K562 (cell line): ENCODE measurements around the gene ADK. TPM values are rescaled to one million over a fixed set of nuclear protein-coding genes. Genes with fewer than 3 reads are reported as not detected.

Experiments
- EHMT2 ChIP-seq: fragments of 450-650 bp; IDR thresholded peaks from 2 replicates; pipeline ENCODE4 v1.6.1; 2018; ENCODE audit warnings: antibody characterized with exemption
- HDAC6 ChIP-seq: IDR thresholded peaks from 2 replicates; pipeline ENCODE4 v1.6.1; 2012; ENCODE audit warnings: low read depth, mild to moderate bottlenecking, control low read depth, inconsistent platforms, low read length, moderate library complexity
- HNRNPK ChIP-seq: fragments of 200-400 bp; formaldehyde crosslinking; IDR thresholded peaks from one replicate; pipeline ENCODE4 v1.6.1; 2018; ENCODE audit warnings: mild to moderate bottlenecking, low read depth, low read length; ENCODE audit not compliant: poor library complexity, severe bottlenecking
- MYNN ChIP-seq, 2 experiments: sonication (generic); formaldehyde crosslinking in 1 of 2; IDR thresholded peaks; 2 replicates each; pipeline versions ENCODE4 v1.5.0 to v1.6.1; 2016 to 2020; ENCODE audit warnings: antibody characterized with exemption in 1 of 2, missing genetic modification reagents in 1 of 2
- NR2C1 ChIP-seq, 2 experiments: fragments of 450-650 bp; IDR thresholded peaks; 2 replicates each; pipeline ENCODE4 v1.6.1; 2017; ENCODE audit warnings: mild to moderate bottlenecking in 2 of 2, antibody characterized with exemption in 1 of 2, inconsistent platforms in 1 of 2, missing compliant biosample characterization in 1 of 2, missing genetic modification characterization in 1 of 2
- PCBP1 ChIP-seq: fragments of 200-400 bp; formaldehyde crosslinking; IDR thresholded peaks from 2 replicates; pipeline ENCODE4 v1.6.1; 2018; ENCODE audit warnings: mild to moderate bottlenecking, low read depth, low read length; ENCODE audit not compliant: poor library complexity, severe bottlenecking
- RB1 ChIP-seq: fragments of 450-650 bp; IDR thresholded peaks from 2 replicates; pipeline ENCODE4 v1.6.1; 2017; ENCODE audit warnings: low read depth, mild to moderate bottlenecking
- SUPT5H ChIP-seq: fragments of 450-650 bp; IDR thresholded peaks from 2 replicates; pipeline ENCODE4 v1.6.1; 2016
- ZNF354B ChIP-seq: fragments of 250-450 bp; sonication (Bioruptor Pico); IDR thresholded peaks from 2 replicates; pipeline ENCODE4 v1.4.0; 2020
- ZNF431 ChIP-seq: sonication (generic); formaldehyde crosslinking; IDR thresholded peaks from 2 replicates; pipeline ENCODE4 v1.8.0; 2022; ENCODE audit warnings: mild to moderate bottlenecking, missing genetic modification reagents
- ZNF445 ChIP-seq: fragments of 250-450 bp; sonication (Bioruptor Pico); IDR thresholded peaks from 2 replicates; pipeline ENCODE4 v1.4.0; 2020; ENCODE audit warnings: low read depth, mild to moderate bottlenecking, moderate library complexity
- ZNF512 ChIP-seq: IDR thresholded peaks from 2 replicates; pipeline ENCODE4 v1.6.1; 2016; ENCODE audit warnings: missing genetic modification characterization, missing compliant biosample characterization
- ZNF707 ChIP-seq: fragments of 250-450 bp; sonication (Bioruptor Pico); conservative IDR thresholded peaks from 2 replicates; pipeline ENCODE4 v1.8.0; 2022; ENCODE audit warnings: inconsistent platforms, mild to moderate bottlenecking, moderate library complexity
- polyA plus RNA-seq, 8 experiments: library from polyadenylated mRNA; depleted of rRNA in 4 of 8; stranded (reverse) in 5 of 8; unstranded in 3 of 8; fragments of >200 nt; fragmentation: Nextera tagmentation in 2 of 8; fragmentation: Illumina TruSeq in 1 of 8; extraction: Ambion mirVana in 2 of 8; extraction: Trizol in 1 of 8; gene quantifications; 2 replicates each; pipeline versions ENCODE4 v1.2.1 to v1.2.3, GENCODE V29; 2011 to 2014; ENCODE audit warnings: inconsistent platforms in 1 of 8, missing spikeins in 1 of 8
- total RNA-seq, 7 experiments: library from RNA; depleted of rRNA in 6 of 7; stranded (reverse); fragments of >200 nt in 6 of 7; fragmentation: Illumina TruSeq in 2 of 7; extraction: Trizol in 2 of 7; gene quantifications; 2 replicates each; pipeline versions ENCODE4 v1.2.1 to v1.2.3, GENCODE V29; 2011 to 2021; ENCODE audit warnings: low replicate concordance in 1 of 7
- TF ChIP-seq, protein P1 (sequence below): fragments of 250-450 bp; sonication (Bioruptor Pico); IDR thresholded peaks from 2 replicates; pipeline ENCODE4 v1.4.0; 2020
- TF ChIP-seq, protein P2 (sequence below): fragments of 200-400 bp; formaldehyde crosslinking; IDR thresholded peaks from 2 replicates; pipeline ENCODE4 v1.6.1; 2017; ENCODE audit warnings: mild to moderate bottlenecking, low read depth, low read length, moderate library complexity
- TF ChIP-seq, protein P3 (sequence below): fragments of 450-650 bp; formaldehyde crosslinking; IDR thresholded peaks from 2 replicates; pipeline ENCODE4 v1.4.0; 2020; ENCODE audit warnings: mild to moderate bottlenecking

Gene ADK
- total and polyA plus RNA-seq, 9 of the 15 experiments (the other 6 are each of a cell fraction or from before 2014, with no cell fraction given), result 54.2 to 97.8 (median 73.6) TPM

GRCh38 chr10:74176380-74177139 is 25.5 kb downstream of the ADK start (continued):
- TF ChIP-seq, protein P1, sequence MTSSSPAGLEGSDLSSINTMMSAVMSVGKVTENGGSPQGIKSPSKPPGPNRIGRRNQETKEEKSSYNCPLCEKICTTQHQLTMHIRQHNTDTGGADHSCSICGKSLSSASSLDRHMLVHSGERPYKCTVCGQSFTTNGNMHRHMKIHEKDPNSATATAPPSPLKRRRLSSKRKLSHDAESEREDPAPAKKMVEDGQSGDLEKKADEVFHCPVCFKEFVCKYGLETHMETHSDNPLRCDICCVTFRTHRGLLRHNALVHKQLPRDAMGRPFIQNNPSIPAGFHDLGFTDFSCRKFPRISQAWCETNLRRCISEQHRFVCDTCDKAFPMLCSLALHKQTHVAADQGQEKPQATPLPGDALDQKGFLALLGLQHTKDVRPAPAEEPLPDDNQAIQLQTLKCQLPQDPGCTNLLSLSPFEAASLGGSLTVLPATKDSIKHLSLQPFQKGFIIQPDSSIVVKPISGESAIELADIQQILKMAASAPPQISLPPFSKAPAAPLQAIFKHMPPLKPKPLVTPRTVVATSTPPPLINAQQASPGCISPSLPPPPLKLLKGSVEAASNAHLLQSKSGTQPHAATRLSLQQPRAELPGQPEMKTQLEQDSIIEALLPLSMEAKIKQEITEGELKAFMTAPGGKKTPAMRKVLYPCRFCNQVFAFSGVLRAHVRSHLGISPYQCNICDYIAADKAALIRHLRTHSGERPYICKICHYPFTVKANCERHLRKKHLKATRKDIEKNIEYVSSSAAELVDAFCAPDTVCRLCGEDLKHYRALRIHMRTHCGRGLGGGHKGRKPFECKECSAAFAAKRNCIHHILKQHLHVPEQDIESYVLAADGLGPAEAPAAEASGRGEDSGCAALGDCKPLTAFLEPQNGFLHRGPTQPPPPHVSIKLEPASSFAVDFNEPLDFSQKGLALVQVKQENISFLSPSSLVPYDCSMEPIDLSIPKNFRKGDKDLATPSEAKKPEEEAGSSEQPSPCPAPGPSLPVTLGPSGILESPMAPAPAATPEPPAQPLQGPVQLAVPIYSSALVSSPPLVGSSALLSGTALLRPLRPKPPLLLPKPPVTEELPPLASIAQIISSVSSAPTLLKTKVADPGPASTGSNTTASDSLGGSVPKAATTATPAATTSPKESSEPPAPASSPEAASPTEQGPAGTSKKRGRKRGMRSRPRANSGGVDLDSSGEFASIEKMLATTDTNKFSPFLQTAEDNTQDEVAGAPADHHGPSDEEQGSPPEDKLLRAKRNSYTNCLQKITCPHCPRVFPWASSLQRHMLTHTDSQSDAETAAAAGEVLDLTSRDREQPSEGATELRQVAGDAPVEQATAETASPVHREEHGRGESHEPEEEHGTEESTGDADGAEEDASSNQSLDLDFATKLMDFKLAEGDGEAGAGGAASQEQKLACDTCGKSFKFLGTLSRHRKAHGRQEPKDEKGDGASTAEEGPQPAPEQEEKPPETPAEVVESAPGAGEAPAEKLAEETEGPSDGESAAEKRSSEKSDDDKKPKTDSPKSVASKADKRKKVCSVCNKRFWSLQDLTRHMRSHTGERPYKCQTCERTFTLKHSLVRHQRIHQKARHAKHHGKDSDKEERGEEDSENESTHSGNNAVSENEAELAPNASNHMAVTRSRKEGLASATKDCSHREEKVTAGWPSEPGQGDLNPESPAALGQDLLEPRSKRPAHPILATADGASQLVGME (CRISPR knock-in tag), result peak; percentile 70; the same call in 1 of the 2 replicates
- 0 out of 2 replicates have a peak, but pooled peaks have one; percentile 23 for TF ChIP-seq NR2C1 (IDR thresholded peaks at IDR 0.05)
- TF ChIP-seq NR2C1 (tag; IDR thresholded peaks at IDR 0.05), result no peak; the same call in 1 of the 2 replicates
- peak; percentile 83; the same call in 1 of the 2 replicates for TF ChIP-seq ZNF431 (CRISPR knock-in tag)
- TF ChIP-seq HNRNPK, result no peak
- no peak for TF ChIP-seq ZNF354B (CRISPR knock-in tag)
- TF ChIP-seq, protein P2, sequence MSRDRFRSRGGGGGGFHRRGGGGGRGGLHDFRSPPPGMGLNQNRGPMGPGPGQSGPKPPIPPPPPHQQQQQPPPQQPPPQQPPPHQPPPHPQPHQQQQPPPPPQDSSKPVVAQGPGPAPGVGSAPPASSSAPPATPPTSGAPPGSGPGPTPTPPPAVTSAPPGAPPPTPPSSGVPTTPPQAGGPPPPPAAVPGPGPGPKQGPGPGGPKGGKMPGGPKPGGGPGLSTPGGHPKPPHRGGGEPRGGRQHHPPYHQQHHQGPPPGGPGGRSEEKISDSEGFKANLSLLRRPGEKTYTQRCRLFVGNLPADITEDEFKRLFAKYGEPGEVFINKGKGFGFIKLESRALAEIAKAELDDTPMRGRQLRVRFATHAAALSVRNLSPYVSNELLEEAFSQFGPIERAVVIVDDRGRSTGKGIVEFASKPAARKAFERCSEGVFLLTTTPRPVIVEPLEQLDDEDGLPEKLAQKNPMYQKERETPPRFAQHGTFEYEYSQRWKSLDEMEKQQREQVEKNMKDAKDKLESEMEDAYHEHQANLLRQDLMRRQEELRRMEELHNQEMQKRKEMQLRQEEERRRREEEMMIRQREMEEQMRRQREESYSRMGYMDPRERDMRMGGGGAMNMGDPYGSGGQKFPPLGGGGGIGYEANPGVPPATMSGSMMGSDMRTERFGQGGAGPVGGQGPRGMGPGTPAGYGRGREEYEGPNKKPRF, result no peak
- no peak for TF ChIP-seq ZNF445 (CRISPR knock-in tag)
- no peak for TF ChIP-seq EHMT2
- TF ChIP-seq ZNF512, result no peak
- TF ChIP-seq ZNF707 (CRISPR knock-in tag), result 0 out of 2 replicates have a peak, but pooled peaks have one; percentile 8
- TF ChIP-seq SUPT5H, result peak; percentile 94
- peak; percentile 88; the same call in 1 of the 2 replicates for TF ChIP-seq RB1
- peak; percentile 87 for TF ChIP-seq MYNN (IDR thresholded peaks at IDR 0.05)
- TF ChIP-seq MYNN (CRISPR knock-in tag; IDR thresholded peaks at IDR 0.05), result no peak
- TF ChIP-seq, protein P3, sequence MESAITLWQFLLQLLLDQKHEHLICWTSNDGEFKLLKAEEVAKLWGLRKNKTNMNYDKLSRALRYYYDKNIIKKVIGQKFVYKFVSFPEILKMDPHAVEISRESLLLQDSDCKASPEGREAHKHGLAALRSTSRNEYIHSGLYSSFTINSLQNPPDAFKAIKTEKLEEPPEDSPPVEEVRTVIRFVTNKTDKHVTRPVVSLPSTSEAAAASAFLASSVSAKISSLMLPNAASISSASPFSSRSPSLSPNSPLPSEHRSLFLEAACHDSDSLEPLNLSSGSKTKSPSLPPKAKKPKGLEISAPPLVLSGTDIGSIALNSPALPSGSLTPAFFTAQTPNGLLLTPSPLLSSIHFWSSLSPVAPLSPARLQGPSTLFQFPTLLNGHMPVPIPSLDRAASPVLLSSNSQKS, result no peak
- TF ChIP-seq PCBP1, result peak; percentile 66
- no peak; the same call in 1 of the 2 replicates for TF ChIP-seq HDAC6
